Suppressor macrophage treated with lipopolysaccharide for 4 hours (primary cell): ENCODE data around the gene IFITM5.

Experiments used
- DNase-seq: peaks from one replicate; pipeline ENCODE4 v3.0.0-alpha.2; 2020

IFITM5 gene

GRCh38 chr11:257766-258493 is 41.4 kb downstream of the IFITM5 start:
- DNase-seq = no peak

GRCh38 chr11:256952-257737 is 42.2 kb downstream of the IFITM5 start:
- no peak for DNase-seq

DNA sequence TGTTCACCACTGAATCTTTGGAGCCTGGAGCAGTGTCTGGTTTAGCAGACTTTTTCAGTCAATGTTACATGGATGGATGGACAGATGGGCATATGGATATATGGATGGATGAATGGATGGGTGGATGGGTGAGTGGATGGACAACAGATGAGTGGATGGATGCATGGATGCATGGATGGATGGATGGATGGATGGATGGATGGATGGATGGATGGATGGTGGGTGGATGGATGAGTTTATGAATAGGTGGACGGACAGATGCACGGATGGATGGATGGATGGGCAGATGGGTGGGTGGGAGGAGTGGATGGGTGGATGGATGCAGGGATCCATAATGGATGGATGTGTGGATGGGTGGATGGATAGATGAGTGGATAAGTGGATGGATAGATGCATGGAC is 43.5 kb downstream of the IFITM5 start:
- no peak for DNase-seq

DNA sequence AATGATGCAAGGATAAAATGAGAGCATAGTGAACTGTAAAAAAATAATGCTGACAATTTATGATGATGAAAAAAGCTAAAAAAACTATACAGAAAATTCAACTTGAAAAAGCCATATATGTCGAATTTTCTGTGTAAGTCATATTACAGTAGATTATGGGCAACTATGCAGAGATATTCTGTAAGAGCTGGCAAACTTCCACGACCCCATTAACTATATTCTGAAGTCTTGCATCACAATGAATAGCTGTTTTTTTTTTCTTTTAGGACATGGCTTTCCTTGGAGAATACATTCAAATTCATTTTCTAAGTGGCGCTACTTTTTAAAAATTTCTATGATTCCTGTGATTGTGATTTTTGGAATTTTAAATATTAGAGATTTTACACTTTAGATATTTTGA is 44.1 kb downstream of the IFITM5 start:
- DNase-seq = no peak

GRCh38 chr11:253886-254270 is 45.4 kb downstream of the IFITM5 start:
- no peak for DNase-seq

GRCh38 chr11:253160-253885 is 46.0 kb downstream of the IFITM5 start:
- DNase-seq = no peak

DNA sequence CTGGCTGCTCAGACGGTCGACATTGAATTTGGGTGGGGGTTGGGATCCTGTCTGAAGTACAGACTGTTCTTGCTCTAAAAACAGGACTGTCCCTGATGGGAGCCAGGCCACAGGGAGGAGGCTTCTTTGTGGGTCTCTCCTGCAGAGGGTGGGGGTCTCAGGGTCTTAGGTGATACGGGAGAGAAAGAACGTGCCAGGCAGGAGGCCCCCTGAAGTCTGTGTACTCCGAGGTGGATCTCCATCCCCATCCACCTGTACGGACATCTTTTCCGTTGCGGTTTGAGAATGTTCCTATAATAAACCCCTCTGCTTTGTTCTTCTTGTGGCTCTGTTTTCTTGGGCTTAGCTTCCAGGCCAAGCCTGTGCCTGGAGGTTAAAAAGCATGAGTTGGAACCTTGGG is 46.7 kb downstream of the IFITM5 start:
- DNase-seq = no peak

DNA sequence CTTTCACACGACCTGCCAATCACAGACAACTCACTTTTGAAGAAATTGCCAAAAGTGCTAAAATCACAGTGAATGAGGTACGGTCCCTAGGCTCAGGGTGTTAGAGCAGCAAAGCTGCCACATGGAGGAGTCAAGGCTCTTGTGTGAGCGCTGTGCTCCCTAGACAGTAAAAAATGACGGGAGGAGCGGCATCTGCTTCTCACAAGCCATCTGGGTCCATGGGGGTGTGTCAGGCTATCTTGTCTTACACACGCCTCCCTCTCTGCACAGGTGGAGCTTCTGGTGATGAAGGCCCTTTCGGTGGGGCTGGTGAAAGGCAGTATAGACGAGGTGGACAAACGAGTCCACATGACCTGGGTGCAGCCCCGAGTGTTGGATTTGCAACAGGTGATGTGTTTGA is 47.8 kb downstream of the IFITM5 start:
- no peak for DNase-seq

DNA sequence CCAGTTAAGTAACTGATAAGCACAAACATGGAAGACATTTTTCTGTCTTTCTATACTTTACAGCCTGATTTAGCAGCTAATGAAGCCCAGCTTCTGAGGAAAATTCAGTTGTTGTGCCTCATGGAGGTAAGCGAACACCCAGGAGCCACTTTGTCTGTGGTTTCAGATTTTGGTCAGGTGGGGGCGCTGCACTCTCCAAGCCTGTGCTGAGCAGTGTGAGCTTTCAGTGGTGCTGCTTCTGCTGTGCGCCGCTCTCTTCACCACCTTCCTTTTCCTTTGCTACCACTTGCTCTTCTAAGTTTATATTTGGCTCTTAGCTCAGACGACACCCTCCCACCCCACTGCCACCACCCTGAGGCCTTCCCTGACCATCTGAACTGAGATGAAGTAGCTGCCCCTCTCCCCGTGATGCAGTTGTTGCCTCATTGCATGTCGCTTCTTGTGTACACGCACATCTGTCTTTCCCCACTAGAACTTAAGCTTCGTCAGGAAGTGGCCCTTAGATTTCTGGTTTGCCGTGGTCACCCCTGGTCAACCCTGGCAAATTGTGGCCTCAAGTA is 48.5 kb downstream of the IFITM5 start:
- peak; percentile 70 for DNase-seq

DNA sequence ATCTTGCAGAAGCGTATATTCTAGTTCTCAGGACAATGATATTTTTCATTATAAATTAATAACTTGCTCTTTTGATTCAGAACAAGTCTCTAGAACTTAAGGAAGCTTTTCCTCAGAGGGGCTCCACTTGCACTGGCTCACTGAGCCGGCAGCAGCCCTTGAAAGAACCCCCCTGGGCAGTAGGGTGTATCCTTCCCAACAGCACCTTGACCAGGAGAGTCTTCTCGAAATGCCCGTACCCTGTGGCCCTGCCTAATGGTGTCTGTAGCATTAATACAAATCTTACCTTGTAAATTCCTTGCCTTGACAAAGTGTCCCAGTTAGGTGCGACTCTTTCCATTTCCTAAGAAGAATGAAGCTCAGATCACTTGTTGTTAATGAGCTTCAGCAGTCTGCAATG is 49.1 kb downstream of the IFITM5 start:
- DNase-seq = no peak

- DNase-seq = no peak
These were observed 50.3 kb downstream of the IFITM5 start for GRCh38 chr11:249062-249461.
